ENCODE measurements around the gene CPN2.

CPN2 gene

GRCh38 chr3:194380326-194380725, 29.2 kb upstream of the CPN2 start:
- DNase-seq, result no peak

- DNase-seq, result no peak
Observed at GRCh38 chr3:194379651-194380050, 28.5 kb upstream of the CPN2 start.

GRCh38 chr3:194379231-194379630, 28.1 kb upstream of the CPN2 start:
- DNase-seq, result no peak

DNA sequence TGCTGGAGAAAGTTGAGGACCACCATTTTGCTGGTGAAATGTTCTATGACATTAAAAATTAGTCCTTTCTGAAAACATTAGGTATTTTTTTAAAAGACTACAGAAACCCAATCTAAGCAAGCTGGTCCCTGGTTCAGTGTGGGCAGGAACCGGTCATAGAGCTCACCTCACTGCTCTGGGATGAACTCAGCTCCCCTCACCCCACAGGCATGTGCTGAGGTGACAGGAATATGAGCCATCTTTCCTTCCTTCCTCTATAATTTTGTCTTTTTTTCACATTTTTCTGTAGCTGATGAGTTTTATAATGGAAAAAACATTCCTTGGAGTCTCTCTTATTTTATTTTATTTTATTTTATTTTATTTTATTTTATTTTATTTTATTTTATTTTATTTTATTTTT, 26.6 kb upstream of the CPN2 start:
- no peak for DNase-seq

- no peak for DNase-seq
Observed at GRCh38 chr3:194376241-194376560, 25.1 kb upstream of the CPN2 start.

GRCh38 chr3:194375473-194376240, 24.5 kb upstream of the CPN2 start:
- no peak for DNase-seq

GRCh38 chr3:194374935-194375334, 23.8 kb upstream of the CPN2 start:
- no peak for DNase-seq

GRCh38 chr3:194373899-194374298, 22.8 kb upstream of the CPN2 start:
- no peak for DNase-seq

DNA sequence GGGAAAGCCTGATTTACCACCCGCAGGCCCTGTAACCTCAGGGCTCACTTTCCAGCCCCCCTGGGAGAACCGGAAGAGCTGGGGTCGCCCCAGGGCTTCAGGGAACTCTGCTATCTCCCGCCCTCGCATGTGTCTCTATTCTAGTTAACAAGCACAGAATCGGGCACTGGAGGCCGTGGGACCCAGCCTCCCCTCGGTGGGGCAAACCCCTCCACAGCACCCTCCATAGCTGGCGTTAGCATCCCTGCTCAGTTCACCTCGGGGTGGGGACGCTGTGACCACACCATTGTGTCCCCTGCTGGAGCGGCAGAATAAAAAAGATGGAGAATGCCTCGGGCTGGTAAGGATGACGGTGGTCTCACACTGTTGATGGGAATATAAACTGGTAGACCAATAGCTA, 21.9 kb upstream of the CPN2 start:
- no peak for DNase-seq

DNA sequence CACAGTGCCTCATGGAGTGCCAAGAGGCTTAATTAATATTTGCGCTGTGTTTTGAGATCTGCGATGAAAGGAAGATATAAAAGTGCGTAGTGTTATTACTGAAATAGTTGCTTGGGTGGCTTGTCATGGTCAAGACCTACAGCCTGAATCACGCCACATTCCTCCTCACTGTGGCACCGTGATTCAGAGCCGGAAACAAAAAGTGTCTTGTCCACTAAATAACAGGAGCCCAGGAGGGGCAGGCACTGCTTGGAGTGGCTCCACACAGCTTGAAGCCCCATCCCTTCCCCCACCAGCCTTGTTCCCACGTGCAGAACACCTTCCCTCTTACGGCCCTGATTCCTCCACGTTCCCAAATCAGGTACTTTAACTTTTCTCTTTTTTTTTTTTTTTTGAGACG, 19.6 kb upstream of the CPN2 start:
- DNase-seq, result no peak

DNA sequence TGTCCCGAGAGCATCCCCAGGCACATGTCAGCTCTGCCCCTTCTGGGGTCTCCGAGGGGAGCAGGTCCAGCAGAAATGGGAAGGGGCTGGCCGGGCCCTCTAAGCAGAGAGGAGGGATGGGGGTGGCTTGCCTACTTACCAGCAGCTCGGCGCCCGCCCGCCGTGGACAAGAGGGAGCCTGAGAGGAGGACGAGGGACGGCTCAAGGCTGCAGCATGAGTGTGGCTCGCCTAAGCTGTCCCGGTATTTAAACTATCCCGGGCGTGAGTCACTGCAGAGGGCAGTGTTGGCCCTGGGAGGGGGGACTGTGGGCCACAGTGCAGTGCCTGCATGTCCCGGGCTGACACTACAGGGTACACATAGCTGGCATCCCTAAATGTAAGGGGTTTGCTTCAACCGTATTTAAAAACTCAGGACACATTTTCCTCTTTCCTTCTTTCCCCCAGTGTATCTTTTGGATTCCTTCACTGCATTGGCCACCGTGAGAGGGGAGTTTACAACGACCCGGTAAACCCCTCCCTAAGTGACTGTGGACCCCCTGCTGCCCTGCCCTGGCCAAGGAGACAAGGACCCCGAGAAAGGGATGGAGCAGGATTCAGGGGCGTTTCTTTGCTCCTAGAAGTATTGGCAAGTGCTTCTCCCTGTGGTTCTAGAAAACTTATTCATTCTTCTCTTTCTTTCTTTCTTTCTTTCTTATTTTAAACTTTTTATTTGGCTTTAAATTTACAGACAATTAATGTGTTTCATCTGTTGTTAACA, 18.6 kb upstream of the CPN2 start, which contains the start of gene LRRC15:
TSS of gene LRRC15 (minus strand) at position 222 of the 758 bp plus-strand sequence. CDS start 8,700 bp downstream, outside the sequence.
- no peak for DNase-seq

GRCh38 chr3:194368918-194369317, 17.8 kb upstream of the CPN2 start:
- no peak for DNase-seq

DNA sequence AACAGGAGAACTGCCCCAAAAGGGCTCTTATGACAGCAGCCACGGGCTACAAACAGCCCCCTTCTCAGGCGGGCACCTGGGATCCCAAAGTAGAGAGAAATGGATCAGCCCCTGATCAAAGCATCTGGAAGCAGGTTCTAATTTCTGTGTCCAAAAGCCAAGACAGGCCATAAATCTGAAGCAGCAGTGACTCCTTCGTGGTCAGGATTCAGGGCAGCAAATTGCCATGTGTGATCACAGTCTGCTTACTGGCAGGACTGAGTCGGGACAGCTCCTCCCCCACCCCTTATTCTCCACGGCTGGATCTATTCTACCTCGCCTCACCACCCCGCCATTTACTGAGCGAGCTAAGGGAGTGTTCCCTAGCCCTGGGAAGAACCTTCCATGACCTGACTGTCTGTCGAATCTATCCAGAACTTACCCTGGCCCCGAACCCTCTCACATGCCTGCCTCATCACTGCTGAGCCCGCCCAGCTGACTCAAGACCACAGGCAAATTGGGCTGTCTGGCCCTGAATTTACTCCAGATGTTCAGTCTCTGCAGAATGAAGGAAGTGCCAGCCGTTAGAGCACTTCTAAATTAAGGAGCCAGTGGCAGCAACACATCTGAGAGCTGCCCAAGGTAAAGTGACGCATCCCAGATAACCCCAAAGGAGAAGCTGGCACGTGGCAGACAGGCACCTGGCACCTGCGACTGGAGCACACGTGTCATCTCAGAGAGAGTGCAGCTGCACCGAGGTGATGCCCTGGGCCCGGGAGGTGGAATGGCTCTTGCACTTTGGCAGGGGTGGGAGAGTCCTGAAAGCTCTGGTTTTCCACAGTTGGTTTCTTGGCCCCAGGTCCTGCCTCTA, 17.1 kb upstream of the CPN2 start:
- no peak for DNase-seq

DNA sequence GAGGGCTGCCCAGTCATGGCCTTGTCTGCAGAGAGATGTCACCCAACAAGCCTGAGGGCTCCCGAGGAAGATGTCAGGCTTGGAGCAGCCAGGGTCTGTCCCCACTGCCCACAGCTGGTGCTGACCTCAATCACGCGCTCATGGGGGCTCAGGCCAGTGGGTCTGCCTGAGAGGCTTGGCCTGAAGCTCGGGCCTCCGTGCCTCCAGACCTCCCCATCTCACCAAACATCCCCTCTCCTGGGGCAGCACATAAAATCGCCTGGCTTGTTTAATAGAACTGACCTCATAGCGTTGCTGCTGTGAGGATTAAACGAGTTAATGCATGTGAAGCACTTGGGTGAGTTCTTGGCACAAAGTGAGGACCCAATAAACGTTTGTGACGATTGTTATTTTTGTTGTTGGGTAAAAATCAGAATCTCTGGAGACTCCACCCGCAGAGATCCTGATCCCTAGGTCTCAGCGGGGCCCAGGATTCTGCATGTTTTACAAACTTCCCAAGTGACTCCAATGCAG, 14.9 kb upstream of the CPN2 start:
- no peak for DNase-seq

- DNase-seq, result no peak
Observed at GRCh38 chr3:194365526-194365925, 14.4 kb upstream of the CPN2 start.

DNA sequence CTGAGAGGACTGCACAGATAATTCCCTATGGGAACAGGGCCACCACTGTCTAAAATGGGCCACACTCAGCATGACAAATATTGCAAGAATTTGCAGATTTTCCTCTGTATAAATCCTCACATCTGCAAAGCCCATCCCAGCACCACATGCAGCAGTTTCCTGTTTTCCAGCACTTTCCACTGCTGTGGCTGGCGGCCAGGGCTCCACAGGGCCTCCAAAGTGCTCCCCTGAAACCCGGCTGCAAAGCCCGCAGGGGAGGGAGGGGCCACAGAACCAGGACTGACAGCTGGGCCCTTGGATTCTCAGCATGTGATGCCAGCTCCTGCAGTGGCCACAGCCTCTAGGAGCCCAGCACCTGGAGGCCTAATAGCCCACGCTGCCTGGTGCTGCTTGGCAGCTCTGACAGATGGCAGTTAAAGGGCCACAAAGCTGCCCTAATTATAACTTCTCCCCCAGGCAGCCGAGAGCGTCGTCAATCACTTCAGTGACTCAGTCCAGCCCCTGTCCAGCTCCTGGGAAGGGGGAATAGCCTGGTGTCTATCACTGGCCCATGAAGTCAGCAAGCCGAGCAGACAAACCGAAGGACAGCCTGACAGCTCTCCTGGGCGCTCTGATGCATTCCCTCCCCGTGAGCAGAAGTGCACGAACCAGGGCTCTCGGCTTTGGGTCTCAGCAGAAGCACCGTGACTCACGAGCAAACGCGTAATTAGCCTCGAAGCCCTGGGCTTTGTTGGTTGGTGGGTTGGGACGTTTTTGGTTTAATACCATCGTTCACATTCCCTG, 13.7 kb upstream of the CPN2 start:
- DNase-seq, result no peak

- DNase-seq, result no peak
Observed at GRCh38 chr3:194364314-194364651, 13.2 kb upstream of the CPN2 start.

DNA sequence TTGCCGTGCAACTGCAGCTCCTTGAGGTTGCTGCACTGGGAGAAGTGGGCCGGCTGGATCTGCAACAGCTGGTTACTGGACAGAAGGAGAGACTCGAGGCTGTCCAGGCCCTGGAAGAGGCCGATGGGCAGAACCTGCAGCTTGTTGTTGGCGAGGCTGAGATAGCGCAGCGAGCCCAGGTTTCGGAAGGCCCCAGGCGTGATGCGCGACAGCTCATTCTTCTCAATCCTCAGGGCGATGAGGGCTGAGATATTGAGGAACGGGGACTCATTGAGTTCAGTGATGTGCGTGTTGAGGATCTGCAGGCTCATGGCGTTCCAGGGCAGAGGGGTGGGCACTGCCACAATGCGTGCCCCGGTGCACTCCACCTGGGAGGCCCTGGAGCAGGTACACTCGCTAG, 9.4 kb upstream of the CPN2 start:
- no peak for DNase-seq

- DNase-seq, result no peak
Observed at GRCh38 chr3:194357681-194358080, 6.6 kb upstream of the CPN2 start.

- DNase-seq, result no peak
Observed at GRCh38 chr3:194355379-194355778, 4.3 kb upstream of the CPN2 start.

DNA sequence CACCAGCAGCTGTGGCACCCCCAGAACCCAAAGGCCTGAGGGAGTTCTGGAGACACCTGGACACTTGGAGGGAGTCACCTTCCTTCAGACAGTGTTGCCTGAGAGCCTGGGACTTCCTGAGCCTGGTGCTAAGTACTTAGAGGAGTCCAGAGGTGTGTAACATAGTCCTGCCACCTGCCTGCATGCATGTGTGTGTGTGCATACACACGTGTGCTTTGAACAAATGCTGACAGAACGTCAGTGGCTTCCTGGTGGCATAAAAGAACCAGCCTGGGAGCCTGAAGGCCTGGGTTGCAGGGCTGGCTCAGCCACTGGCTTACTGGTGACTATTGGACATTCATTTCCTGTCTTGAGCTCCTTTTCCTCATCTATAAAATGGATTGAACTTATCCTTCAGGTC, 3.2 kb upstream of the CPN2 start:
- no peak for DNase-seq

GRCh38 chr3:194352667-194353246, 1.6 kb upstream of the CPN2 start:
- DNase-seq, result no peak

Measured in CD4-positive, alpha-beta T cell treated with Interleukin-17A for 1 hour (primary cell).